Left ventricle myocardium superior (tissue), 1 donor: ENCODE data around the gene SLC12A9. TPM values are rescaled to one million over a fixed set of nuclear protein-coding genes. Genes with fewer than 3 reads are reported as not detected.

Experiments used
- ATAC-seq: fragments of 200-7000 bp; cut with Tn5 transposase; one replicate; pipeline ENCODE4 v1.9.1; 2020; ENCODE audit warnings: mild to moderate bottlenecking, moderate library complexity
- DNase-seq: peaks from one replicate; pipeline ENCODE4 v3.0.0-alpha.2; 2020
- intact Hi-C: fragments of 100-400 bp; cut with micrococcal nuclease; formaldehyde crosslinking; loops from one replicate; pipeline ENCODE4 v1.11.0; 2022
- total RNA-seq: library from RNA; stranded (reverse); fragmentation: NEBNext Ultra II Directional; extraction: Animal tissue kit (Norgen Biotek cat#: 25700); gene quantifications from one replicate; pipeline ENCODE4 v1.2.1, GENCODE V29; 2021
- donor health status: DM: no; HTN: yes; CAD: no; lungs with severe emphysema.

SLC12A9 gene
- total RNA-seq, 1 donor from 2014 or later = 9.0 TPM

GRCh38 chr7:100878685-100879084 is 26.2 kb downstream of the SLC12A9 start:
- intact Hi-C loops = no loop called here
- no peak for DNase-seq
- no peak for ATAC-seq

- peak; percentile 54 for ATAC-seq
- DNase-seq = no peak
- intact Hi-C loops = no loop called here
Measured at GRCh38 chr7:100879685-100880261, 27.3 kb downstream of the SLC12A9 start.

- intact Hi-C loops = no loop called here
- ATAC-seq (no peak), DNase-seq (no peak)
Measured at GRCh38 chr7:100880645-100881044, 28.1 kb downstream of the SLC12A9 start.

- no peak for ATAC-seq
- intact Hi-C loops = no loop called here
- no peak for DNase-seq
Measured at GRCh38 chr7:100881136-100881535, 28.6 kb downstream of the SLC12A9 start.

- DNase-seq (no peak), ATAC-seq (no peak)
- intact Hi-C loops = no loop called here
Measured at GRCh38 chr7:100882201-100882600, 29.7 kb downstream of the SLC12A9 start.

GRCh38 chr7:100882785-100883526 is 30.4 kb downstream of the SLC12A9 start:
- ATAC-seq (no peak), DNase-seq (no peak)
- intact Hi-C loops = no loop called here

- ATAC-seq (no peak), DNase-seq (no peak)
- intact Hi-C loops = no loop called here
Measured at GRCh38 chr7:100884736-100885439, 32.4 kb downstream of the SLC12A9 start.

GRCh38 chr7:100885440-100886141 is 33.1 kb downstream of the SLC12A9 start:
- intact Hi-C loops = no loop called here
- DNase-seq (no peak), ATAC-seq (no peak)

GRCh38 chr7:100886142-100886935 is 33.8 kb downstream of the SLC12A9 start:
- intact Hi-C loops = no loop called here
- ATAC-seq (no peak), DNase-seq (no peak)

GRCh38 chr7:100886936-100887515 is 34.5 kb downstream of the SLC12A9 start:
- intact Hi-C loops = no loop called here
- no peak for DNase-seq

GRCh38 chr7:100887516-100888290 is 35.2 kb downstream of the SLC12A9 start:
- ATAC-seq = no peak
- DNase-seq = no peak
- intact Hi-C loops = no loop called here

More at GRCh38 chr7:100886936-100887515, 34.5 kb downstream of the SLC12A9 start:
- ATAC-seq = no peak

- no peak for ATAC-seq
- intact Hi-C loops = no loop called here
- DNase-seq = no peak
Measured at GRCh38 chr7:100888291-100888987, 35.9 kb downstream of the SLC12A9 start.

GRCh38 chr7:100888988-100889750 is 36.7 kb downstream of the SLC12A9 start, which contains the start of gene UFSP1:
UFSP1 (minus strand) TSS chr7:100889715; CDS start chr7:100889271, 444 bp downstream.
- no peak for DNase-seq
- peak; percentile 63 for ATAC-seq
- intact Hi-C loops = no loop called here

- no peak for DNase-seq
- intact Hi-C loops = no loop called here
- ATAC-seq = no peak
Measured at GRCh38 chr7:100890653-100891567, 38.4 kb downstream of the SLC12A9 start.

GRCh38 chr7:100891568-100892247 is 39.2 kb downstream of the SLC12A9 start:
- ATAC-seq = no peak
- DNase-seq = no peak
- intact Hi-C loops = no loop called here
